Measurements from ENCODE around the gene PYM1. TPM values are rescaled to one million over a fixed set of nuclear protein-coding genes. Genes with fewer than 3 reads are reported as not detected.

PYM1 gene
- 18.1 and 19.2 TPM in 2 replicates for total RNA-seq

GRCh38 chr12:55927588-55928502 lies at the start of gene PYM1:
PYM1 (minus strand) TSS chr12:55927894; CDS start chr12:55927761, 133 bp downstream.

GRCh38 chr12:55973599-55974307 lies 46.1 kb upstream of the PYM1 start, which contains the start of gene RAB5B:
RAB5B (plus strand) TSS chr12:55974078; CDS start chr12:55986961, 12,883 bp downstream.

GRCh38 chr12:55966408-55967281 lies 39.0 kb upstream of the PYM1 start, which contains the start of gene CDK2:
CDK2 (plus strand) TSS chr12:55966830; CDS start chr12:55967009, 179 bp downstream.

GRCh38 chr12:55965941-55966407 lies 38.3 kb upstream of the PYM1 start, which contains the start of gene PMEL:
PMEL (minus strand) TSS chr12:55966042; CDS start chr12:55966011, 31 bp downstream.

GRCh38 chr12:55930771-55931316 lies 3.1 kb upstream of the PYM1 start, which contains the start of gene DGKA:
DGKA (plus strand) TSS chr12:55931162; CDS start chr12:55936504, 5,342 bp downstream.

Other genes starting within 250 kb of the PYM1 start
- 77.4 and 184 TPM in 2 replicates for gene ITGA7, start 220.0 kb downstream of the PYM1 start, total RNA-seq
- gene BLOC1S1, start 211.8 kb downstream of the PYM1 start, total RNA-seq: 36.1 and 41.2 TPM in 2 replicates
- gene RDH5, start 207.5 kb downstream of the PYM1 start, total RNA-seq: 13.8 and 34.9 TPM in 2 replicates
- 1,787 and 2,090 TPM in 2 replicates for gene CD63, start 198.9 kb downstream of the PYM1 start, total RNA-seq
- 12.2 and 15.3 TPM in 2 replicates for gene GDF11, start 184.8 kb downstream of the PYM1 start, total RNA-seq
- gene SARNP, start 110.2 kb downstream of the PYM1 start, total RNA-seq: 44.2 and 48.0 TPM in 2 replicates
- gene ORMDL2, start 109.9 kb downstream of the PYM1 start, total RNA-seq: 27.8 and 30.4 TPM in 2 replicates
- 54.3 and 56.2 TPM in 2 replicates for gene DNAJC14, start 98.3 kb downstream of the PYM1 start, total RNA-seq
- 5.8 and 16.2 TPM in 2 replicates for gene MMP19, start 85.0 kb downstream of the PYM1 start, total RNA-seq
- gene DGKA, start 3.3 kb upstream of the PYM1 start, total RNA-seq: 62.4 and 86.8 TPM in 2 replicates
- 0.65 and 0.76 TPM in 2 replicates for gene PMEL, start 38.1 kb upstream of the PYM1 start, total RNA-seq
- 8.9 and 20.2 TPM in 2 replicates for gene CDK2, start 38.9 kb upstream of the PYM1 start, total RNA-seq
- 64.1 and 80.2 TPM in 2 replicates for gene RAB5B, start 46.2 kb upstream of the PYM1 start, total RNA-seq
- gene SUOX, start 69.4 kb upstream of the PYM1 start, total RNA-seq: 12.6 and 13.0 TPM in 2 replicates
- gene IKZF4, start 93.1 kb upstream of the PYM1 start, total RNA-seq: 2.4 and 2.7 TPM in 2 replicates
- gene RPS26, start 114.0 kb upstream of the PYM1 start, total RNA-seq: 30.0 and 59.0 TPM in 2 replicates
- 0.10 and 0.52 TPM in 2 replicates for gene ERBB3, start 152.3 kb upstream of the PYM1 start, total RNA-seq
- gene PA2G4, start 176.7 kb upstream of the PYM1 start, total RNA-seq: 82.9 and 117 TPM in 2 replicates
- gene RPL41, start 188.7 kb upstream of the PYM1 start, total RNA-seq: 1,763 and 2,202 TPM in 2 replicates
- gene ZC3H10, start 190.4 kb upstream of the PYM1 start, total RNA-seq: 5.3 and 5.5 TPM in 2 replicates
- 237 and 257 TPM in 2 replicates for gene ESYT1, start 200.4 kb upstream of the PYM1 start, total RNA-seq
- 56.4 and 58.6 TPM in 2 replicates for gene MYL6B, start 224.7 kb upstream of the PYM1 start, total RNA-seq
- 850 and 1,190 TPM in 2 replicates for gene MYL6, start 230.5 kb upstream of the PYM1 start, total RNA-seq